GM23338 (cell line): ENCODE results near the gene CFH. TPM values are rescaled to one million over a fixed set of nuclear protein-coding genes. Genes with fewer than 3 reads are reported as not detected.

Experiments used
- ATAC-seq: fragments of 200-7000 bp; cut with Tn5 transposase; 3 replicates; pipeline ENCODE4 v1.9.1; 2020
- DNase-seq: peaks from one replicate; pipeline ENCODE4 v3.0.0-alpha.2; 2015; ENCODE audit warnings: low spot score
- H2AFZ ChIP-seq: fragments of 200-600 bp; sonication (generic); 2 replicates; pipeline ENCODE4 v1.8.0; 2016; ENCODE audit warnings: antibody characterized with exemption, mild to moderate bottlenecking, moderate library complexity
- H3F3A ChIP-seq: fragments of 200-600 bp; sonication (generic); replicated peaks from 2 replicates; pipeline ENCODE4 v1.8.0; 2017; ENCODE audit warnings: antibody characterized with exemption, mixed run types, low read depth
- H3K27ac ChIP-seq: fragments of 200-600 bp; sonication (generic); 2 replicates; pipeline ENCODE4 v1.6.1; 2016; ENCODE audit warnings: low read depth
- H3K27me3 ChIP-seq: fragments of 200-600 bp; sonication (generic); 2 replicates; pipeline ENCODE4 v1.8.0; 2016; ENCODE audit warnings: mild to moderate bottlenecking, mixed run types, moderate library complexity; ENCODE audit not compliant: insufficient read depth
- H3K36me3 ChIP-seq: fragments of 200-600 bp; sonication (generic); 2 replicates; pipeline ENCODE4 v1.8.0; 2016; ENCODE audit warnings: mild to moderate bottlenecking; ENCODE audit not compliant: insufficient read depth
- H3K4me1 ChIP-seq: fragments of 200-600 bp; sonication (generic); 2 replicates; pipeline ENCODE4 v1.8.0; 2016; ENCODE audit warnings: mild to moderate bottlenecking, moderate library complexity; ENCODE audit not compliant: insufficient read depth
- H3K4me2 ChIP-seq: fragments of 200-600 bp; sonication (generic); 2 replicates; pipeline ENCODE4 v1.7.1; 2017; ENCODE audit warnings: mixed run types
- H3K4me3 ChIP-seq: fragments of 200-600 bp; sonication (generic); 2 replicates; pipeline ENCODE4 v1.6.1; 2016; ENCODE audit warnings: mixed run types
- H3K79me2 ChIP-seq: fragments of 200-600 bp; sonication (generic); replicated peaks from 2 replicates; pipeline ENCODE4 v1.8.0; 2017; ENCODE audit warnings: mild to moderate bottlenecking; ENCODE audit not compliant: insufficient read depth
- H3K9me2 ChIP-seq: fragments of 200-600 bp; sonication (generic); 2 replicates; pipeline ENCODE4 v1.8.0; 2017; ENCODE audit not compliant: insufficient read depth
- H4K20me1 ChIP-seq: fragments of 200-600 bp; sonication (generic); replicated peaks from 2 replicates; pipeline ENCODE4 v1.8.0; 2017; ENCODE audit warnings: mild to moderate bottlenecking; ENCODE audit not compliant: insufficient read depth
- H3K27ac Mint-ChIP-seq: 2 replicates; pipeline ENCODE4 v1.8.0; 2020; ENCODE audit warnings: inconsistent platforms, mild to moderate bottlenecking, moderate library complexity, mixed read lengths
- H3K27me3 Mint-ChIP-seq: 3 replicates; pipeline ENCODE4 v1.8.0; 2022; ENCODE audit warnings: low read depth, mild to moderate bottlenecking, moderate library complexity, mixed read lengths, inconsistent platforms; ENCODE audit not compliant: insufficient read depth, poor library complexity
- H3K36me3 Mint-ChIP-seq: 3 replicates; pipeline ENCODE4 v1.8.0; 2021; ENCODE audit warnings: low read depth, mild to moderate bottlenecking, inconsistent platforms, moderate library complexity, mixed read lengths
- H3K4me1 Mint-ChIP-seq: 3 replicates; pipeline ENCODE4 v1.8.0; 2020; ENCODE audit warnings: mild to moderate bottlenecking, inconsistent platforms, mixed read lengths
- H3K4me3 Mint-ChIP-seq: 3 replicates; pipeline ENCODE4 v1.8.0; 2021; ENCODE audit warnings: moderate library complexity, mild to moderate bottlenecking, inconsistent platforms, mixed read lengths
- H3K9me3 Mint-ChIP-seq: 3 replicates; pipeline ENCODE4 v1.8.0; 2020; ENCODE audit warnings: moderate library complexity, mild to moderate bottlenecking, inconsistent platforms, mixed read lengths
- EZH2 ChIP-seq: fragments of 200-600 bp; sonication (generic); IDR thresholded peaks from one replicate; pipeline ENCODE4 v1.8.0; 2017; ENCODE audit warnings: antibody characterized with exemption, mild to moderate bottlenecking, low read depth; ENCODE audit not compliant: unreplicated experiment
- JUNB ChIP-seq: IDR thresholded peaks from one replicate; pipeline ENCODE4 v1.6.1; 2016; ENCODE audit warnings: antibody characterized with exemption; ENCODE audit not compliant: unreplicated experiment
- POLR2AphosphoS5 ChIP-seq: IDR thresholded peaks from 2 replicates; pipeline ENCODE4 v1.6.1; 2016; ENCODE audit warnings: antibody characterized with exemption, low read depth
- STAT1 ChIP-seq: IDR thresholded peaks from one replicate; pipeline ENCODE4 v1.6.1; 2016; ENCODE audit warnings: antibody characterized with exemption; ENCODE audit not compliant: unreplicated experiment
- polyA plus RNA-seq: library from polyadenylated mRNA; unstranded; fragments of >200 nt; fragmentation: Nextera tagmentation; extraction: Ambion mirVana; gene quantifications from 2 replicates; pipeline ENCODE4 v1.2.1, GENCODE V29; 2016
- total RNA-seq: library from RNA; depleted of rRNA; stranded (reverse); fragments of >200 nt; shearing (Covaris generic); gene quantifications from 2 replicates; pipeline ENCODE4 v1.2.3, GENCODE V29; 2014
- TF ChIP-seq, protein P1 (sequence below): IDR thresholded peaks from 2 replicates; pipeline ENCODE4 v1.6.1; 2016; ENCODE audit warnings: antibody characterized with exemption
- TF ChIP-seq, protein P2 (sequence below), 2 experiments: fragments of 200-600 bp in 1 of 2; sonication (generic) in 1 of 2; conservative IDR thresholded peaks; 2 replicates each; pipeline versions ENCODE4 v1.5.1 to v1.6.1; 2016 to 2017; ENCODE audit warnings: antibody characterized with exemption in 2 of 2, low read depth in 2 of 2, mild to moderate bottlenecking in 2 of 2, moderate library complexity in 1 of 2
- TF ChIP-seq, protein P3 (sequence below): fragments of 250-450 bp; sonication (Bioruptor Pico); IDR thresholded peaks from 2 replicates; pipeline ENCODE4 v1.5.0; 2020; ENCODE audit warnings: mild to moderate bottlenecking, moderate library complexity

Gene CFH
- total and polyA plus RNA-seq, 2 experiments from 2014 or later: not detected

DNA sequence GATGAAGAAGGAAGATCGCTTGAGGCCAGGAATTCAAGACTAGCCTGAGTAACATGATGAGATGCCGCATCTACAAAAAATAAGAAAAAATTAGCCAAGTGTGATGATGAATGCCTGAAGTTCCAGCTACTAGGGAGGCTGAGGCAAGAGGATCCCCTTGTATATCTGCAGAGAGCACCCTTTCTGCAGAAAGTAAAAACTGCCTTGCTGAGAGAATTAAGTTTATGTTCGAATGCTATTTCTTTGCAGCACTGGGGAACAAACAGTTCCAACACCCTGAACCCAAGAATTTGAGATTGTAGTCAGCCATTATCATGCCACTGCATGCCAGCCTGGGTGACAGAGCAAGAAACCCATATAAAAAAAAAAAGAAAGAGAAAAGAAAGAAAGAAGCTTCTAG lies 23.0 kb upstream of the CFH start:
- H3K4me3 Mint-ChIP-seq: no peak overlapping the region
- no peak overlapping the region for H3K27ac ChIP-seq
- H2AFZ ChIP-seq: no peak overlapping the region
- H3K36me3 Mint-ChIP-seq: peaks cover 13% of the 10 kb centered on the region
- H3F3A ChIP-seq: no peaks in the 10 kb centered on the region
- no peak overlapping the region for H3K4me2 ChIP-seq
- H3K36me3 ChIP-seq: peaks cover 4% of the 10 kb centered on the region; the same call in 1 of the 2 replicates
- DNase-seq (no peak), ATAC-seq (no peak)
- H3K9me3 Mint-ChIP-seq: peaks cover 19% of the 10 kb centered on the region
- H3K27ac Mint-ChIP-seq: no peak overlapping the region
- H3K27me3 ChIP-seq: no peaks in the 10 kb centered on the region
- H3K4me1 Mint-ChIP-seq: peaks cover 2% of the 10 kb centered on the region; the same call in 1 of the 3 replicates
- H3K79me2 ChIP-seq: no peaks in the 10 kb centered on the region
- no peaks in the 10 kb centered on the region for H3K4me1 ChIP-seq
- no peaks in the 10 kb centered on the region for H3K27me3 Mint-ChIP-seq
- H3K9me2 ChIP-seq: no peaks in the 10 kb centered on the region
- TF ChIP-seq EZH2: no peak
- TF ChIP-seq JUNB: no peak
- no peak for TF ChIP-seq POLR2AphosphoS5
- TF ChIP-seq STAT1: no peak
- TF ChIP-seq, protein P1, sequence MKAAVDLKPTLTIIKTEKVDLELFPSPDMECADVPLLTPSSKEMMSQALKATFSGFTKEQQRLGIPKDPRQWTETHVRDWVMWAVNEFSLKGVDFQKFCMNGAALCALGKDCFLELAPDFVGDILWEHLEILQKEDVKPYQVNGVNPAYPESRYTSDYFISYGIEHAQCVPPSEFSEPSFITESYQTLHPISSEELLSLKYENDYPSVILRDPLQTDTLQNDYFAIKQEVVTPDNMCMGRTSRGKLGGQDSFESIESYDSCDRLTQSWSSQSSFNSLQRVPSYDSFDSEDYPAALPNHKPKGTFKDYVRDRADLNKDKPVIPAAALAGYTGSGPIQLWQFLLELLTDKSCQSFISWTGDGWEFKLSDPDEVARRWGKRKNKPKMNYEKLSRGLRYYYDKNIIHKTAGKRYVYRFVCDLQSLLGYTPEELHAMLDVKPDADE: no peak
- H3K4me3 ChIP-seq: no peak overlapping the region
- H4K20me1 ChIP-seq: no peaks in the 10 kb centered on the region

DNA sequence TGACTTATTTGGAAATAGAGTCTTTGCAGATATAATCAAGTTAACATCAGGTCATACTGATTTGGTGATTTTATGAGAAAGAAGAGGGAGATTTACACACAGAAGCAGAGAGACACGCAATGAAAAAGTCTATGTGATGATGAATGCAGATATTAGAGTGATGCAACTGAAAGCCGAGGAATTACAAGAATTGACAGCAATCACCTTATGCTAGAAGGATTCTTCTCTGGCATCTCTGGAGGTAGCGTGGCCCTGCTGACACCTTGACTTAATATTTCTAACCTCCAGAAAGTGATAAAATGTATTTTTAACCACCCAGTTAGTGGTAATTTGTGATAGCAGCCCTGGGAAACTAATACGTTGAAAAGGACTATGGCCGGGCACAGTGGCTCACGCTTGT lies 14.2 kb upstream of the CFH start:
- Histone ChIP-seq H3K4me2 (no peak overlapping the region), H3K4me3 (no peak overlapping the region), H3K9me2 (no peaks in the 10 kb centered on the region), H3F3A (no peaks in the 10 kb centered on the region), H2AFZ (no peak overlapping the region), H3K4me1 (no peaks in the 10 kb centered on the region), H3K27me3 (no peaks in the 10 kb centered on the region), H3K27ac (no peak overlapping the region), H3K36me3 (no peaks in the 10 kb centered on the region), H4K20me1 (no peaks in the 10 kb centered on the region), H3K79me2 (no peaks in the 10 kb centered on the region)
- no peak for DNase-seq
- Mint-ChIP-seq H3K4me1 (no peaks in the 10 kb centered on the region), H3K27ac (no peak overlapping the region), H3K9me3 (no peaks in the 10 kb centered on the region), H3K27me3 (peaks cover 4% of the 10 kb centered on the region), H3K4me3 (no peak overlapping the region), H3K36me3 (no peaks in the 10 kb centered on the region)
- TF ChIP-seq, protein P2, sequence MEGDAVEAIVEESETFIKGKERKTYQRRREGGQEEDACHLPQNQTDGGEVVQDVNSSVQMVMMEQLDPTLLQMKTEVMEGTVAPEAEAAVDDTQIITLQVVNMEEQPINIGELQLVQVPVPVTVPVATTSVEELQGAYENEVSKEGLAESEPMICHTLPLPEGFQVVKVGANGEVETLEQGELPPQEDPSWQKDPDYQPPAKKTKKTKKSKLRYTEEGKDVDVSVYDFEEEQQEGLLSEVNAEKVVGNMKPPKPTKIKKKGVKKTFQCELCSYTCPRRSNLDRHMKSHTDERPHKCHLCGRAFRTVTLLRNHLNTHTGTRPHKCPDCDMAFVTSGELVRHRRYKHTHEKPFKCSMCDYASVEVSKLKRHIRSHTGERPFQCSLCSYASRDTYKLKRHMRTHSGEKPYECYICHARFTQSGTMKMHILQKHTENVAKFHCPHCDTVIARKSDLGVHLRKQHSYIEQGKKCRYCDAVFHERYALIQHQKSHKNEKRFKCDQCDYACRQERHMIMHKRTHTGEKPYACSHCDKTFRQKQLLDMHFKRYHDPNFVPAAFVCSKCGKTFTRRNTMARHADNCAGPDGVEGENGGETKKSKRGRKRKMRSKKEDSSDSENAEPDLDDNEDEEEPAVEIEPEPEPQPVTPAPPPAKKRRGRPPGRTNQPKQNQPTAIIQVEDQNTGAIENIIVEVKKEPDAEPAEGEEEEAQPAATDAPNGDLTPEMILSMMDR (conservative IDR thresholded peaks at IDR 0.05; ENCODE audit: low read depth in 2 of 2): no peak
- TF ChIP-seq JUNB: no peak
- no peak for TF ChIP-seq POLR2AphosphoS5
- TF ChIP-seq, protein P3, sequence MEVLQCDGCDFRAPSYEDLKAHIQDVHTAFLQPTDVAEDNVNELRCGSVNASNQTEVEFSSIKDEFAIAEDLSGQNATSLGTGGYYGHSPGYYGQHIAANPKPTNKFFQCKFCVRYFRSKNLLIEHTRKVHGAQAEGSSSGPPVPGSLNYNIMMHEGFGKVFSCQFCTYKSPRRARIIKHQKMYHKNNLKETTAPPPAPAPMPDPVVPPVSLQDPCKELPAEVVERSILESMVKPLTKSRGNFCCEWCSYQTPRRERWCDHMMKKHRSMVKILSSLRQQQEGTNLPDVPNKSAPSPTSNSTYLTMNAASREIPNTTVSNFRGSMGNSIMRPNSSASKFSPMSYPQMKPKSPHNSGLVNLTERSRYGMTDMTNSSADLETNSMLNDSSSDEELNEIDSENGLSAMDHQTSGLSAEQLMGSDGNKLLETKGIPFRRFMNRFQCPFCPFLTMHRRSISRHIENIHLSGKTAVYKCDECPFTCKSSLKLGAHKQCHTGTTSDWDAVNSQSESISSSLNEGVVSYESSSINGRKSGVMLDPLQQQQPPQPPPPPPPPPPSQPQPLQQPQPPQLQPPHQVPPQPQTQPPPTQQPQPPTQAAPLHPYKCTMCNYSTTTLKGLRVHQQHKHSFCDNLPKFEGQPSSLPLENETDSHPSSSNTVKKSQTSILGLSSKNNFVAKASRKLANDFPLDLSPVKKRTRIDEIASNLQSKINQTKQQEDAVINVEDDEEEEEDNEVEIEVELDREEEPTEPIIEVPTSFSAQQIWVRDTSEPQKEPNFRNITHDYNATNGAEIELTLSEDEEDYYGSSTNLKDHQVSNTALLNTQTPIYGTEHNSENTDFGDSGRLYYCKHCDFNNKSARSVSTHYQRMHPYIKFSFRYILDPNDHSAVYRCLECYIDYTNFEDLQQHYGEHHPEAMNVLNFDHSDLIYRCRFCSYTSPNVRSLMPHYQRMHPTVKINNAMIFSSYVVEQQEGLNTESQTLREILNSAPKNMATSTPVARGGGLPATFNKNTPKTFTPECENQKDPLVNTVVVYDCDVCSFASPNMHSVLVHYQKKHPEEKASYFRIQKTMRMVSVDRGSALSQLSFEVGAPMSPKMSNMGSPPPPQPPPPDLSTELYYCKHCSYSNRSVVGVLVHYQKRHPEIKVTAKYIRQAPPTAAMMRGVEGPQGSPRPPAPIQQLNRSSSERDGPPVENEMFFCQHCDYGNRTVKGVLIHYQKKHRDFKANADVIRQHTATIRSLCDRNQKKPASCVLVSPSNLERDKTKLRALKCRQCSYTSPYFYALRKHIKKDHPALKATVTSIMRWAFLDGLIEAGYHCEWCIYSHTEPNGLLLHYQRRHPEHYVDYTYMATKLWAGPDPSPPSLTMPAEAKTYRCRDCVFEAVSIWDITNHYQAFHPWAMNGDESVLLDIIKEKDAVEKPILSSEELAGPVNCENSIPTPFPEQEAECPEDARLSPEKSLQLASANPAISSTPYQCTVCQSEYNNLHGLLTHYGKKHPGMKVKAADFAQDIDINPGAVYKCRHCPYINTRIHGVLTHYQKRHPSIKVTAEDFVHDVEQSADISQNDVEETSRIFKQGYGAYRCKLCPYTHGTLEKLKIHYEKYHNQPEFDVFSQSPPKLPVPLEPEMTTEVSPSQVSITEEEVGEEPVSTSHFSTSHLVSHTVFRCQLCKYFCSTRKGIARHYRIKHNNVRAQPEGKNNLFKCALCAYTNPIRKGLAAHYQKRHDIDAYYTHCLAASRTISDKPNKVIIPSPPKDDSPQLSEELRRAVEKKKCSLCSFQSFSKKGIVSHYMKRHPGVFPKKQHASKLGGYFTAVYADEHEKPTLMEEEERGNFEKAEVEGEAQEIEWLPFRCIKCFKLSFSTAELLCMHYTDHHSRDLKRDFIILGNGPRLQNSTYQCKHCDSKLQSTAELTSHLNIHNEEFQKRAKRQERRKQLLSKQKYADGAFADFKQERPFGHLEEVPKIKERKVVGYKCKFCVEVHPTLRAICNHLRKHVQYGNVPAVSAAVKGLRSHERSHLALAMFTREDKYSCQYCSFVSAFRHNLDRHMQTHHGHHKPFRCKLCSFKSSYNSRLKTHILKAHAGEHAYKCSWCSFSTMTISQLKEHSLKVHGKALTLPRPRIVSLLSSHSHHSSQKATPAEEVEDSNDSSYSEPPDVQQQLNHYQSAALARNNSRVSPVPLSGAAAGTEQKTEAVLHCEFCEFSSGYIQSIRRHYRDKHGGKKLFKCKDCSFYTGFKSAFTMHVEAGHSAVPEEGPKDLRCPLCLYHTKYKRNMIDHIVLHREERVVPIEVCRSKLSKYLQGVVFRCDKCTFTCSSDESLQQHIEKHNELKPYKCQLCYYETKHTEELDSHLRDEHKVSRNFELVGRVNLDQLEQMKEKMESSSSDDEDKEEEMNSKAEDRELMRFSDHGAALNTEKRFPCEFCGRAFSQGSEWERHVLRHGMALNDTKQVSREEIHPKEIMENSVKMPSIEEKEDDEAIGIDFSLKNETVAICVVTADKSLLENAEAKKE: no peak
- ATAC-seq: no peak
